Measurements from ENCODE around the gene TMEM221.

DNA sequence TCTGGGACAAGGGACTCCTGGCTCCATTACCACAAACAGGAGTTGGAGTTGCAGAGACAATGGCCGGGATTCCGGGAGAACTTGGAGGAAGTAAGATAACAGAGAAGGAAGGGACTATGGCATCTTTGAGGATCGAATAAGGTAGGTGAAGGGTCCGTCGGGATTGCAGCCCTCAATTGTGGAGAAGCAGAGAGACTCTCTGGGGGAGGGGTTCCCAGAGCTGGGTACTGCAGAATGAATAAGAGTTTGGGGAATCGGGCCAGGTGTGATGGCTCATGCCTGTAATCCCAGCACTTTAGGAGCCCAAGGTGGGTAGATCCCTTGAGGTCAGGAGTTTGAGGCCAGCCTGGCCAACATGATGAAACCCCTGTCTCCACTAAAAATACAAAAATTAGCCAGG, 46.8 kb downstream of the TMEM221 start:
- no peak for TF ChIP-seq SCRT2 (tag by site-specific recombination; IDR thresholded peaks at IDR 0.05)
- TF ChIP-seq, protein P1, sequence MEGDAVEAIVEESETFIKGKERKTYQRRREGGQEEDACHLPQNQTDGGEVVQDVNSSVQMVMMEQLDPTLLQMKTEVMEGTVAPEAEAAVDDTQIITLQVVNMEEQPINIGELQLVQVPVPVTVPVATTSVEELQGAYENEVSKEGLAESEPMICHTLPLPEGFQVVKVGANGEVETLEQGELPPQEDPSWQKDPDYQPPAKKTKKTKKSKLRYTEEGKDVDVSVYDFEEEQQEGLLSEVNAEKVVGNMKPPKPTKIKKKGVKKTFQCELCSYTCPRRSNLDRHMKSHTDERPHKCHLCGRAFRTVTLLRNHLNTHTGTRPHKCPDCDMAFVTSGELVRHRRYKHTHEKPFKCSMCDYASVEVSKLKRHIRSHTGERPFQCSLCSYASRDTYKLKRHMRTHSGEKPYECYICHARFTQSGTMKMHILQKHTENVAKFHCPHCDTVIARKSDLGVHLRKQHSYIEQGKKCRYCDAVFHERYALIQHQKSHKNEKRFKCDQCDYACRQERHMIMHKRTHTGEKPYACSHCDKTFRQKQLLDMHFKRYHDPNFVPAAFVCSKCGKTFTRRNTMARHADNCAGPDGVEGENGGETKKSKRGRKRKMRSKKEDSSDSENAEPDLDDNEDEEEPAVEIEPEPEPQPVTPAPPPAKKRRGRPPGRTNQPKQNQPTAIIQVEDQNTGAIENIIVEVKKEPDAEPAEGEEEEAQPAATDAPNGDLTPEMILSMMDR (tag by site-specific recombination; IDR thresholded peaks at IDR 0.05): no peak
- no peak for TF ChIP-seq KLF8 (tag by site-specific recombination; IDR thresholded peaks at IDR 0.05)
- TF ChIP-seq, protein P2, sequence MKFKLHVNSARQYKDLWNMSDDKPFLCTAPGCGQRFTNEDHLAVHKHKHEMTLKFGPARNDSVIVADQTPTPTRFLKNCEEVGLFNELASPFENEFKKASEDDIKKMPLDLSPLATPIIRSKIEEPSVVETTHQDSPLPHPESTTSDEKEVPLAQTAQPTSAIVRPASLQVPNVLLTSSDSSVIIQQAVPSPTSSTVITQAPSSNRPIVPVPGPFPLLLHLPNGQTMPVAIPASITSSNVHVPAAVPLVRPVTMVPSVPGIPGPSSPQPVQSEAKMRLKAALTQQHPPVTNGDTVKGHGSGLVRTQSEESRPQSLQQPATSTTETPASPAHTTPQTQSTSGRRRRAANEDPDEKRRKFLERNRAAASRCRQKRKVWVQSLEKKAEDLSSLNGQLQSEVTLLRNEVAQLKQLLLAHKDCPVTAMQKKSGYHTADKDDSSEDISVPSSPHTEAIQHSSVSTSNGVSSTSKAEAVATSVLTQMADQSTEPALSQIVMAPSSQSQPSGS (tag by site-specific recombination; IDR thresholded peaks at IDR 0.05; ENCODE audit: low read depth): no peak
- TF ChIP-seq, protein P3, sequence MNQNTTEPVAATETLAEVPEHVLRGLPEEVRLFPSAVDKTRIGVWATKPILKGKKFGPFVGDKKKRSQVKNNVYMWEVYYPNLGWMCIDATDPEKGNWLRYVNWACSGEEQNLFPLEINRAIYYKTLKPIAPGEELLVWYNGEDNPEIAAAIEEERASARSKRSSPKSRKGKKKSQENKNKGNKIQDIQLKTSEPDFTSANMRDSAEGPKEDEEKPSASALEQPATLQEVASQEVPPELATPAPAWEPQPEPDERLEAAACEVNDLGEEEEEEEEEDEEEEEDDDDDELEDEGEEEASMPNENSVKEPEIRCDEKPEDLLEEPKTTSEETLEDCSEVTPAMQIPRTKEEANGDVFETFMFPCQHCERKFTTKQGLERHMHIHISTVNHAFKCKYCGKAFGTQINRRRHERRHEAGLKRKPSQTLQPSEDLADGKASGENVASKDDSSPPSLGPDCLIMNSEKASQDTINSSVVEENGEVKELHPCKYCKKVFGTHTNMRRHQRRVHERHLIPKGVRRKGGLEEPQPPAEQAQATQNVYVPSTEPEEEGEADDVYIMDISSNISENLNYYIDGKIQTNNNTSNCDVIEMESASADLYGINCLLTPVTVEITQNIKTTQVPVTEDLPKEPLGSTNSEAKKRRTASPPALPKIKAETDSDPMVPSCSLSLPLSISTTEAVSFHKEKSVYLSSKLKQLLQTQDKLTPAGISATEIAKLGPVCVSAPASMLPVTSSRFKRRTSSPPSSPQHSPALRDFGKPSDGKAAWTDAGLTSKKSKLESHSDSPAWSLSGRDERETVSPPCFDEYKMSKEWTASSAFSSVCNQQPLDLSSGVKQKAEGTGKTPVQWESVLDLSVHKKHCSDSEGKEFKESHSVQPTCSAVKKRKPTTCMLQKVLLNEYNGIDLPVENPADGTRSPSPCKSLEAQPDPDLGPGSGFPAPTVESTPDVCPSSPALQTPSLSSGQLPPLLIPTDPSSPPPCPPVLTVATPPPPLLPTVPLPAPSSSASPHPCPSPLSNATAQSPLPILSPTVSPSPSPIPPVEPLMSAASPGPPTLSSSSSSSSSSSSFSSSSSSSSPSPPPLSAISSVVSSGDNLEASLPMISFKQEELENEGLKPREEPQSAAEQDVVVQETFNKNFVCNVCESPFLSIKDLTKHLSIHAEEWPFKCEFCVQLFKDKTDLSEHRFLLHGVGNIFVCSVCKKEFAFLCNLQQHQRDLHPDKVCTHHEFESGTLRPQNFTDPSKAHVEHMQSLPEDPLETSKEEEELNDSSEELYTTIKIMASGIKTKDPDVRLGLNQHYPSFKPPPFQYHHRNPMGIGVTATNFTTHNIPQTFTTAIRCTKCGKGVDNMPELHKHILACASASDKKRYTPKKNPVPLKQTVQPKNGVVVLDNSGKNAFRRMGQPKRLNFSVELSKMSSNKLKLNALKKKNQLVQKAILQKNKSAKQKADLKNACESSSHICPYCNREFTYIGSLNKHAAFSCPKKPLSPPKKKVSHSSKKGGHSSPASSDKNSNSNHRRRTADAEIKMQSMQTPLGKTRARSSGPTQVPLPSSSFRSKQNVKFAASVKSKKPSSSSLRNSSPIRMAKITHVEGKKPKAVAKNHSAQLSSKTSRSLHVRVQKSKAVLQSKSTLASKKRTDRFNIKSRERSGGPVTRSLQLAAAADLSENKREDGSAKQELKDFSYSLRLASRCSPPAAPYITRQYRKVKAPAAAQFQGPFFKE (tag by site-specific recombination; IDR thresholded peaks at IDR 0.05; ENCODE audit: borderline replicate concordance): no peak
- TF ChIP-seq TCF7L2 (IDR thresholded peaks at IDR 0.05; ENCODE audit: borderline replicate concordance, low read depth, low read length): no peak
- no peak for TF ChIP-seq ZNF549 (tag by site-specific recombination; IDR thresholded peaks at IDR 0.05)
- TF ChIP-seq ZNF558 (tag by site-specific recombination; IDR thresholded peaks at IDR 0.05): no peak
- TF ChIP-seq, protein P4, sequence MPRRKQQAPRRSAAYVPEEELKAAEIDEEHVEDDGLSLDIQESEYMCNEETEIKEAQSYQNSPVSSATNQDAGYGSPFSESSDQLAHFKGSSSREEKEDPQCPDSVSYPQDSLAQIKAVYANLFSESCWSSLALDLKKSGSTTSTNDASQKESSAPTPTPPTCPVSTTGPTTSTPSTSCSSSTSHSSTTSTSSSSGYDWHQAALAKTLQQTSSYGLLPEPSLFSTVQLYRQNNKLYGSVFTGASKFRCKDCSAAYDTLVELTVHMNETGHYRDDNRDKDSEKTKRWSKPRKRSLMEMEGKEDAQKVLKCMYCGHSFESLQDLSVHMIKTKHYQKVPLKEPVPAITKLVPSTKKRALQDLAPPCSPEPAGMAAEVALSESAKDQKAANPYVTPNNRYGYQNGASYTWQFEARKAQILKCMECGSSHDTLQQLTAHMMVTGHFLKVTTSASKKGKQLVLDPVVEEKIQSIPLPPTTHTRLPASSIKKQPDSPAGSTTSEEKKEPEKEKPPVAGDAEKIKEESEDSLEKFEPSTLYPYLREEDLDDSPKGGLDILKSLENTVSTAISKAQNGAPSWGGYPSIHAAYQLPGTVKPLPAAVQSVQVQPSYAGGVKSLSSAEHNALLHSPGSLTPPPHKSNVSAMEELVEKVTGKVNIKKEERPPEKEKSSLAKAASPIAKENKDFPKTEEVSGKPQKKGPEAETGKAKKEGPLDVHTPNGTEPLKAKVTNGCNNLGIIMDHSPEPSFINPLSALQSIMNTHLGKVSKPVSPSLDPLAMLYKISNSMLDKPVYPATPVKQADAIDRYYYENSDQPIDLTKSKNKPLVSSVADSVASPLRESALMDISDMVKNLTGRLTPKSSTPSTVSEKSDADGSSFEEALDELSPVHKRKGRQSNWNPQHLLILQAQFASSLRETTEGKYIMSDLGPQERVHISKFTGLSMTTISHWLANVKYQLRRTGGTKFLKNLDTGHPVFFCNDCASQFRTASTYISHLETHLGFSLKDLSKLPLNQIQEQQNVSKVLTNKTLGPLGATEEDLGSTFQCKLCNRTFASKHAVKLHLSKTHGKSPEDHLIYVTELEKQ (tag by site-specific recombination; IDR thresholded peaks at IDR 0.05; ENCODE audit: borderline replicate concordance): no peak
- no peak for TF ChIP-seq ZNF248 (tag by site-specific recombination; IDR thresholded peaks at IDR 0.05)
- TF ChIP-seq, protein P5, sequence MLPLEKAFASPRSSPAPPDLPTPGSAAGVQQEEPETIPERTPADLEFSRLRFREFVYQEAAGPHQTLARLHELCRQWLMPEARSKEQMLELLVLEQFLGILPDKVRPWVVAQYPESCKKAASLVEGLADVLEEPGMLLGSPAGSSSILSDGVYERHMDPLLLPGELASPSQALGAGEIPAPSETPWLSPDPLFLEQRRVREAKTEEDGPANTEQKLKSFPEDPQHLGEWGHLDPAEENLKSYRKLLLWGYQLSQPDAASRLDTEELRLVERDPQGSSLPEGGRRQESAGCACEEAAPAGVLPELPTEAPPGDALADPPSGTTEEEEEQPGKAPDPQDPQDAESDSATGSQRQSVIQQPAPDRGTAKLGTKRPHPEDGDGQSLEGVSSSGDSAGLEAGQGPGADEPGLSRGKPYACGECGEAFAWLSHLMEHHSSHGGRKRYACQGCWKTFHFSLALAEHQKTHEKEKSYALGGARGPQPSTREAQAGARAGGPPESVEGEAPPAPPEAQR (tag by site-specific recombination; IDR thresholded peaks at IDR 0.05): no peak
- TF ChIP-seq, protein P6, sequence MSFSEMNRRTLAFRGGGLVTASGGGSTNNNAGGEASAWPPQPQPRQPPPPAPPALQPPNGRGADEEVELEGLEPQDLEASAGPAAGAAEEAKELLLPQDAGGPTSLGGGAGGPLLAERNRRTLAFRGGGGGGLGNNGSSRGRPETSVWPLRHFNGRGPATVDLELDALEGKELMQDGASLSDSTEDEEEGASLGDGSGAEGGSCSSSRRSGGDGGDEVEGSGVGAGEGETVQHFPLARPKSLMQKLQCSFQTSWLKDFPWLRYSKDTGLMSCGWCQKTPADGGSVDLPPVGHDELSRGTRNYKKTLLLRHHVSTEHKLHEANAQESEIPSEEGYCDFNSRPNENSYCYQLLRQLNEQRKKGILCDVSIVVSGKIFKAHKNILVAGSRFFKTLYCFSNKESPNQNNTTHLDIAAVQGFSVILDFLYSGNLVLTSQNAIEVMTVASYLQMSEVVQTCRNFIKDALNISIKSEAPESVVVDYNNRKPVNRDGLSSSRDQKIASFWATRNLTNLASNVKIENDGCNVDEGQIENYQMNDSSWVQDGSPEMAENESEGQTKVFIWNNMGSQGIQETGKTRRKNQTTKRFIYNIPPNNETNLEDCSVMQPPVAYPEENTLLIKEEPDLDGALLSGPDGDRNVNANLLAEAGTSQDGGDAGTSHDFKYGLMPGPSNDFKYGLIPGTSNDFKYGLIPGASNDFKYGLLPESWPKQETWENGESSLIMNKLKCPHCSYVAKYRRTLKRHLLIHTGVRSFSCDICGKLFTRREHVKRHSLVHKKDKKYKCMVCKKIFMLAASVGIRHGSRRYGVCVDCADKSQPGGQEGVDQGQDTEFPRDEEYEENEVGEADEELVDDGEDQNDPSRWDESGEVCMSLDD (tag by site-specific recombination; IDR thresholded peaks at IDR 0.05): no peak
- TF ChIP-seq GLI4 (tag by site-specific recombination; IDR thresholded peaks at IDR 0.05): no peak

All from HEK293 (cell line).